GM21528 (cell line): ENCODE results near the gene AFAP1L2.

Experiments used
- ATAC-seq: cut with Tn5 transposase; IDR thresholded peaks from one replicate; pipeline ENCODE4 v1.9.1; 2021; ENCODE audit warnings: mild to moderate bottlenecking, moderate library complexity; ENCODE audit not compliant: unreplicated experiment, low FRiP score

AFAP1L2 gene

DNA sequence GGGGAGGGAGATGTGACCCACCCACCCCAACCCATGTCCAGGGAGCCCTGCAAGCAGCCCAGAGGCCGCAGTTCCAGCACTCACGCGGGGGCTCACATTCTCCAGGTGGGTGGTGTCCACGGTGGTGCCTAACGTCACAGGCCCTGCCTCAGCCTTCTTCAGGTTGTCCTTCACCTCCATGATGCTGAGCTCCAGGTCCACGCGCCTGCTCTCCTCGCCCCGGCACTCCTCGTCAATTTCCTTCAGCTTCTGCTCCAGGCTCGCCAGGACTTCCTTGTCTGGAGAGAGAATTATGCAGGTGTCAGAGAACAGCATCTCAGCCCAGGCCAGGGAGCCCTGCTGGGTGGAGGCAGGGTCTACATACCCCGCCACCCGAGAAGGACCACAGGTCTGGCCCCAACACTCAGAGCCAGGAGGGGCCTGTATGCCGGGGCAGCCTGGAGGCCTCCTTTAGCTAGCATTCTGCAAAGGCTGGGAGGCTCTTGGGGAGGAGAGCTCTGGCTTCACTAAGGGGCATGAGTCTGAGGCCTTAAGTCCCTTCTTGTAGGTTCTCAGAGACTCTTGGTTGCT is 107.1 kb downstream of the AFAP1L2 start:
- ATAC-seq, result no peak

DNA sequence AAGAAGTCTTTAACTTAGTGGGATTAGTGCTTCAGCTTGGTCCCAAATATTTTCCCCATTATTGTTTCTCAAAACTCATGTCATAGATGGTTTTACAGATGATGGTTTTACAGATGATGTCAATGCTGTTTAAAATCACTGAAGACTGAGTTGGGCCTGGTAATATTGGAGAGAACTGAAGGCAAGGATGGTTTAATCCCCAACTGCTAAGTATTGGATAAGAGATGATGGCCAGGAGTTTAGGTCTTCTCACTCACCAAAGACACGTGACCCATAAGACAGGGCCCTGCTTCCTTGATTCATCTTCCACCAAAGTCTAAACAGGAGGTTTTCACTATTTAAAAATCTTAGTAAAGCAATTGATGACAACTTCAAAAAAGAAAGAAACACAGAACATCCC is 108.9 kb downstream of the AFAP1L2 start:
- ATAC-seq, result no peak

GRCh38 chr10:114294549-114294948 is 109.8 kb downstream of the AFAP1L2 start:
- ATAC-seq, result no peak

DNA sequence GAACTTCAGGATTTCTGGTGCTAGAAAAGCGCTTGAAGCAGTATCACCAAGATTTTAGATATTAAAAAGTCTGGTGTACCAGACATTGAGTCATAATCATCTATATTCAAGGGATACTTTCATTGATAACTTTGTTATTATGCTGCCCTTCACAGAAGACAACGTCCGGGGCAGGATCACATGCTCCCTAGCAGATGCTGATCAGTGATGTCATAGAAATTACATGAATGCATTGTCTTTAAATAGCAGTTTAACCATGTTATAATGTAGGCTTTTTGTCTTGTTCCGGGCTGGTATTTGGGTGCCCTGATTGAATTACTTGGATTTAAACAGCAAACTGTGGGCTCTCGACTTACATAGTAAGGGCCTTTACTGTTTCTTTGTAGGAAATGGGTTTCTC is 111.2 kb downstream of the AFAP1L2 start:
- no peak for ATAC-seq

- ATAC-seq, result no peak
Measured at GRCh38 chr10:114291516-114291915, 112.8 kb downstream of the AFAP1L2 start.

- ATAC-seq, result no peak
Measured at GRCh38 chr10:114291076-114291475, 113.2 kb downstream of the AFAP1L2 start.

- ATAC-seq, result no peak
Measured at GRCh38 chr10:114290038-114290437, 114.3 kb downstream of the AFAP1L2 start.

- no peak for ATAC-seq
Measured at GRCh38 chr10:114289096-114289436, 115.2 kb downstream of the AFAP1L2 start.

GRCh38 chr10:114288424-114289095 is 115.7 kb downstream of the AFAP1L2 start:
- ATAC-seq, result no peak

DNA sequence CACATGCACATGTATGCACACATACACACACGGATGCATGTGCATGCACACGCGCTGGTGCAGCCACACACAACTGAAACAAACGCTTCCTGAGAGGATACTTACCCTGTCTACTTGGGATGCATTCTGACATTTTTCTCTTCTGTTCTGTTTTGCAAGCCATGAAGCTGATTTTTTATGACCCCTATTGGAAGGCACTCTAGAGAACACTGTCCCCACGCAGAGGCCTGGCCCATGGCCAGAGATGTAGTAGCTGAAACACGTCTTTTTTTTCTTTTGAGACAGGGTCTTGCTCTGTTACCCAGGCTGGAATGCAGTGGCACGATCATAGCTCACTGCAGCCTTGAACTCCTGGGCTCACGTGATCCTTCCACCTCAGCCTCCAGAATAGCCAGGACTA is 117.4 kb downstream of the AFAP1L2 start:
- ATAC-seq, result no peak

- no peak for ATAC-seq
Measured at GRCh38 chr10:114285961-114286441, 118.3 kb downstream of the AFAP1L2 start.

DNA sequence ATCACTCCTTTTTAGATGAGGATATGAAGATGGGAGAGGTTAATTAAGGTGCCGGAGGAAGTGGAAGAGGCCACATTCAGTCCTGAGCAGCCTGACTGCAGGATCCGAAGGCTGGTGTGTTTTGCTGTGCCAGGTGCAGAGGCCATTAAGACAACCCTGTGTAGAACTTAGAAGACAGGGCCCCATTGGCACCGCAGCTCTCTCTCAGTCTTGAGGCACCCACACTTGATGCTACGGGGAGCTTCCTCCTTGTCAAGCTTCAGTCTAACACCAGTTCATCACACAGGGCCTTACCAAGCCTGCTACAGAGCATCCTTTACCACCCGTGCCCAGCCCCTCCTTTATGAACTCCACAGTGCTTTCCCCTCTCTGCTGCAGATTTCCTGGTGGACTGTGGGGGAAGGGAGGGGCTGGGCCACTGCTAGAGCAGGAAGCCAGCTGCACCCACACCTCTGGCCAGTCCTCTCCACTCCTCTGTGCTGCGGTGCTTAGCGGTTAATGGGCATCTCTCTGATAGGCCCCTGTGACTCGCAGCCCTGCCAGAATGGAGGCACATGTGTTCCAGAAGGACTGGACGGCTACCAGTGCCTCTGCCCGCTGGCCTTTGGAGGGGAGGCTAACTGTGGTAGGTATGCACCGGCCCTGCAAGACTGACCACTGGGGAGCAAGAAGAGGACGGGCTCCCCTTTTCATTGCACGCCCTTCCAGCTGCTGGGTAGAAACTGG is 119.8 kb downstream of the AFAP1L2 start:
- no peak for ATAC-seq

GRCh38 chr10:114283535-114284234 is 120.6 kb downstream of the AFAP1L2 start:
- no peak for ATAC-seq

- ATAC-seq, result no peak
Measured at GRCh38 chr10:114283091-114283490, 121.2 kb downstream of the AFAP1L2 start.

- ATAC-seq, result no peak
Measured at GRCh38 chr10:114282526-114282925, 121.8 kb downstream of the AFAP1L2 start.

- ATAC-seq, result no peak
Measured at GRCh38 chr10:114281461-114281860, 122.8 kb downstream of the AFAP1L2 start.

DNA sequence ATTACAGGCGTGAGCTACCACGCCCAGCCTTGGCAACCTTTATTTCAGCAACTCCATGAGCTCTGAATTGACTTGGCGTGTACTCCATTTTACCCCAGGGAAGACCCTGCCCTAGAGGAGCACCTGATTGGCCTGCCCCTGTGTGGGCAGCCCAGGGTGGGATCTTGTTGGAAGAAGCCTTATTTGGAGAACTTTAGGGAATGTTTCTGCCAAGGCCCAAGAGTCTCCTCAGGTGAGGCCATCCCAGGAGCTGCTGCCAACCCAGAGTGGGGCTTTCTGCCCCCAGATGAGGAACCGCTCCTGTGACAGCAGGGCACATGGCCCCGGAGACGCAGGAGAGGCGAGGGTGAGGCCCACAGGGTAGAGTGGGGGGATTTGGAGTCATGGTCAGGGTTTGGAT is 123.3 kb downstream of the AFAP1L2 start:
- ATAC-seq, result no peak

GRCh38 chr10:114279901-114280644 is 124.2 kb downstream of the AFAP1L2 start:
- ATAC-seq, result no peak

DNA sequence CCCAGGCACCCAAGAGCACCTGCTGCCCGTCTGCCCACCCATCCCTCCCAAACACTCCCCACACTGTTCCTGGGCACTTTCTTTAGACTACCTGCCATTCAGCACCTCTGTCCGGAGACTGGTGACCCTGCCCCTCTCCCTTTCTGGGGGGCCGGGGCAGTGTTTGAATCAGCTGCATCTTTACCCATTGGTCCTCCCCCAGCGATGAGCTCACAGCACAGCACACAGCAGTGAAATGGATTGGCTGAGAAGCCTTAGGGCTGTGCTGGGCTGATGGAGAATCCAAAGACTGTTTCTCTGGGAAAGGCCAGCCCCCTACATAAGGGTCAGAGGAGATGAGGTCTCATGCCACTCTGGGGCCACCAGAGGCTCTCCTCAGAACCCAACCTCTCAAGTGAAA is 125.0 kb downstream of the AFAP1L2 start:
- no peak for ATAC-seq

GRCh38 chr10:114278884-114279191 is 125.5 kb downstream of the AFAP1L2 start:
- ATAC-seq, result no peak
